IMR-90 (cell line): ENCODE results near the gene AVPR2. TPM values are rescaled to one million over a fixed set of nuclear protein-coding genes. Genes with fewer than 3 reads are reported as not detected.

Experiments
- ATAC-seq: fragments of 200-7000 bp; cut with Tn5 transposase; 2 replicates; pipeline ENCODE4 v1.9.1; 2020; ENCODE audit warnings: low read depth, mild to moderate bottlenecking, moderate library complexity
- BruUV-seq: library from RNA; stranded (reverse); fragments of 400-500 nt; replicated peaks from 2 replicates; lab custom pipeline; 2021; lab: Mats Ljungman, UMichigan
- CTCF ChIA-PET: fragments of 300-600 bp; formaldehyde crosslinking; extraction: SDS; loops from one replicate; lab custom pipeline; 2021; ENCODE audit warnings: antibody characterized with exemption; lab: Yijun Ruan, JAX
- POLR2A ChIA-PET: fragments of 300-600 bp; sonication (Branson Sonifier 250); formaldehyde crosslinking; loops from one replicate; lab custom pipeline; 2022; ENCODE audit warnings: antibody characterized with exemption; ENCODE audit not compliant: unreplicated experiment; lab: Charles Lee
- DNase-seq: peaks from one replicate; pipeline ENCODE4 v3.0.0; 2013
- H2AFZ ChIP-seq: replicated peaks from 2 replicates; pipeline ENCODE3; 2013; ENCODE audit warnings: low read length, mild to moderate bottlenecking; ENCODE audit not compliant: poor library complexity
- H2AK5ac ChIP-seq: 2 replicates; pipeline ENCODE4 v1.6.1; 2013; ENCODE audit warnings: low read depth, low read length, inconsistent platforms
- H2AK9ac ChIP-seq: replicated peaks from 2 replicates; pipeline ENCODE3; 2013; ENCODE audit warnings: mild to moderate bottlenecking, low read depth, low read length, moderate library complexity; ENCODE audit not compliant: poor library complexity
- H2BK120ac ChIP-seq: 2 replicates; pipeline ENCODE4 v1.6.1; 2013; ENCODE audit warnings: low read depth, low read length, inconsistent platforms
- H2BK15ac ChIP-seq: 3 replicates; pipeline ENCODE4 v1.6.1; 2013; ENCODE audit warnings: low read depth, low read length, inconsistent platforms
- H2BK20ac ChIP-seq: 2 replicates; pipeline ENCODE4 v1.6.1; 2013; ENCODE audit warnings: low read depth, mild to moderate bottlenecking, inconsistent platforms, low read length, moderate library complexity
- H2BK5ac ChIP-seq: 2 replicates; pipeline ENCODE4 v1.6.1; 2013; ENCODE audit warnings: mild to moderate bottlenecking, low read depth, low read length, inconsistent platforms; ENCODE audit not compliant: poor library complexity, severe bottlenecking
- H3K14ac ChIP-seq: replicated peaks from 2 replicates; pipeline ENCODE4 v1.6.1; 2013; ENCODE audit warnings: low read depth, low read length, inconsistent platforms
- H3K18ac ChIP-seq: 2 replicates; pipeline ENCODE4 v1.6.1; 2013; ENCODE audit warnings: low read depth, low read length, control low read depth
- H3K23ac ChIP-seq: 2 replicates; pipeline ENCODE4 v1.6.1; 2013; ENCODE audit warnings: low read depth, low read length, inconsistent platforms
- H3K27ac ChIP-seq: 2 replicates; pipeline ENCODE4 v1.5.1; 2013; ENCODE audit warnings: mild to moderate bottlenecking, control low read depth, low read length; ENCODE audit not compliant: insufficient read depth
- H3K27me3 ChIP-seq: 2 replicates; pipeline ENCODE4 v1.6.1; 2013; ENCODE audit warnings: low read length; ENCODE audit not compliant: control insufficient read depth, insufficient read depth
- H3K36me3 ChIP-seq: 2 replicates; pipeline ENCODE4 v1.6.1; 2013; ENCODE audit warnings: low read length, mixed read lengths; ENCODE audit not compliant: control insufficient read depth, insufficient read depth
- H3K4ac ChIP-seq: 2 replicates; pipeline ENCODE4 v1.6.1; 2013; ENCODE audit warnings: low read depth, low read length, inconsistent platforms
- H3K4me1 ChIP-seq: 2 replicates; pipeline ENCODE4 v1.6.1; 2013; ENCODE audit warnings: low read length, mixed read lengths; ENCODE audit not compliant: control insufficient read depth, insufficient read depth
- H3K4me2 ChIP-seq: 2 replicates; pipeline ENCODE4 v1.6.1; 2013; ENCODE audit warnings: low read depth, mild to moderate bottlenecking, control low read depth, low read length, moderate library complexity
- H3K4me3 ChIP-seq: 2 replicates; pipeline ENCODE4 v1.5.1; 2013; ENCODE audit warnings: low read depth, mild to moderate bottlenecking, control low read depth, low read length, moderate library complexity; ENCODE audit not compliant: insufficient read depth
- H3K56ac ChIP-seq: 2 replicates; pipeline ENCODE4 v1.6.1; 2013; ENCODE audit warnings: low read length, inconsistent platforms; ENCODE audit not compliant: insufficient read depth; ENCODE audit errors: extremely low read depth
- H3K79me1 ChIP-seq, 2 experiments: 2 replicates each; pipeline ENCODE4 v1.6.1; 2013; ENCODE audit warnings: low read length in 2 of 2, inconsistent platforms in 1 of 2, low read depth in 1 of 2
- H3K9ac ChIP-seq: 2 replicates; pipeline ENCODE4 v1.6.1; 2013; ENCODE audit warnings: low read depth, low read length, control low read depth
- H3K9me1 ChIP-seq: 2 replicates; pipeline ENCODE4 v1.6.1; 2013; ENCODE audit warnings: low read length, inconsistent platforms; ENCODE audit not compliant: insufficient read depth
- H3K9me3 ChIP-seq: 2 replicates; pipeline ENCODE4 v1.6.1; 2013; ENCODE audit warnings: low read length; ENCODE audit not compliant: control insufficient read depth, insufficient read depth
- H4K20me1 ChIP-seq: 2 replicates; pipeline ENCODE4 v1.6.1; 2013; ENCODE audit warnings: low read length, inconsistent platforms; ENCODE audit not compliant: insufficient read depth
- H4K5ac ChIP-seq: 2 replicates; pipeline ENCODE4 v1.6.1; 2013; ENCODE audit warnings: mild to moderate bottlenecking, low read depth, low read length, control low read depth
- H4K8ac ChIP-seq, 2 experiments: 2 replicates each; pipeline ENCODE4 v1.6.1; 2013; ENCODE audit warnings: low read depth in 2 of 2, low read length in 2 of 2, control low read depth in 1 of 2, inconsistent platforms in 1 of 2
- H4K91ac ChIP-seq: 2 replicates; pipeline ENCODE4 v1.6.1; 2013; ENCODE audit warnings: low read depth, low read length, inconsistent platforms; ENCODE audit not compliant: insufficient read depth
- CEBPB ChIP-seq: IDR thresholded peaks from 2 replicates; pipeline ENCODE4 v1.6.1; 2012; ENCODE audit warnings: low read depth, low read length, improper control_type of control experiment
- CHD1 ChIP-seq: IDR thresholded peaks from 2 replicates; pipeline ENCODE4 v1.6.1; 2012; ENCODE audit warnings: low read depth, low read length, improper control_type of control experiment
- CTCF ChIP-seq: conservative IDR thresholded peaks from 2 replicates; pipeline ENCODE4 v1.5.1; 2012; ENCODE audit warnings: mild to moderate bottlenecking, low read depth, low read length, improper control_type of control experiment
- MXI1 ChIP-seq: IDR thresholded peaks from 2 replicates; pipeline ENCODE4 v1.6.1; 2012; ENCODE audit warnings: low read depth, mild to moderate bottlenecking, low read length, moderate library complexity, borderline replicate concordance
- NFE2L2 ChIP-seq: fragments of 150-350 bp; IDR thresholded peaks from 2 replicates; pipeline ENCODE4 v1.6.1; 2016; ENCODE audit warnings: low read depth, mild to moderate bottlenecking, low read length
- POLR2A ChIP-seq: IDR thresholded peaks from 2 replicates; pipeline ENCODE4 v1.6.1; 2012; ENCODE audit warnings: mild to moderate bottlenecking, low read depth, low read length
- RFX5 ChIP-seq: IDR thresholded peaks from 2 replicates; pipeline ENCODE4 v1.8.0; 2012; ENCODE audit warnings: low read depth, mild to moderate bottlenecking, low read length, moderate library complexity
- WGBS, 2 experiments: methylation state at CpG; one replicate each; pipeline versions ENCODE4 v1.1.5 to v1.1.7; 2013; ENCODE audit warnings: missing lambda C conversion rate in 2 of 2; ENCODE audit not compliant: insufficient read length in 1 of 2; ENCODE audit errors: extremely low coverage in 2 of 2; 5-methylcytosine and 5-hydroxymethylcytosine counted together
- dilution Hi-C: fragments of 300-500 bp; cut with HindIII; formaldehyde crosslinking; loops from one replicate; pipeline ENCODE4 v1.14.3; 2018; ENCODE audit warnings: low sequenced_read_pairs; ENCODE audit not compliant: unreplicated experiment
- in situ Hi-C: fragments of 300-500 bp; cut with MboI; formaldehyde crosslinking; loops from 3 replicates; pipeline ENCODE4 v1.14.3; 2019; ENCODE audit warnings: low sequenced_read_pairs, inconsistent platforms, mixed read lengths
- intact Hi-C: fragments of 100-400 bp; cut with micrococcal nuclease; formaldehyde crosslinking; loops from 2 replicates; pipeline ENCODE4 v1.10.0; 2022
- polyA plus RNA-seq, 3 experiments: library from polyadenylated mRNA; depleted of rRNA; stranded (reverse); fragments of >200 nt; gene quantifications; 2 replicates each; pipeline ENCODE4 v1.2.3, GENCODE V29; 2012; ENCODE audit warnings: low replicate concordance in 1 of 3
- total RNA-seq: library from RNA; depleted of rRNA; stranded (reverse); fragments of >200 nt; gene quantifications from 2 replicates; pipeline ENCODE4 v1.2.3, GENCODE V29; 2012
- TF ChIP-seq, protein P1 (sequence below): fragments of 150-350 bp; IDR thresholded peaks from 2 replicates; pipeline ENCODE4 v1.6.1; 2016; ENCODE audit warnings: low read depth, mild to moderate bottlenecking, low read length, moderate library complexity, borderline replicate concordance

AVPR2 gene
- total and polyA plus RNA-seq, 2 of the 4 experiments (the other 2 are of a cell fraction): not detected

DNA sequence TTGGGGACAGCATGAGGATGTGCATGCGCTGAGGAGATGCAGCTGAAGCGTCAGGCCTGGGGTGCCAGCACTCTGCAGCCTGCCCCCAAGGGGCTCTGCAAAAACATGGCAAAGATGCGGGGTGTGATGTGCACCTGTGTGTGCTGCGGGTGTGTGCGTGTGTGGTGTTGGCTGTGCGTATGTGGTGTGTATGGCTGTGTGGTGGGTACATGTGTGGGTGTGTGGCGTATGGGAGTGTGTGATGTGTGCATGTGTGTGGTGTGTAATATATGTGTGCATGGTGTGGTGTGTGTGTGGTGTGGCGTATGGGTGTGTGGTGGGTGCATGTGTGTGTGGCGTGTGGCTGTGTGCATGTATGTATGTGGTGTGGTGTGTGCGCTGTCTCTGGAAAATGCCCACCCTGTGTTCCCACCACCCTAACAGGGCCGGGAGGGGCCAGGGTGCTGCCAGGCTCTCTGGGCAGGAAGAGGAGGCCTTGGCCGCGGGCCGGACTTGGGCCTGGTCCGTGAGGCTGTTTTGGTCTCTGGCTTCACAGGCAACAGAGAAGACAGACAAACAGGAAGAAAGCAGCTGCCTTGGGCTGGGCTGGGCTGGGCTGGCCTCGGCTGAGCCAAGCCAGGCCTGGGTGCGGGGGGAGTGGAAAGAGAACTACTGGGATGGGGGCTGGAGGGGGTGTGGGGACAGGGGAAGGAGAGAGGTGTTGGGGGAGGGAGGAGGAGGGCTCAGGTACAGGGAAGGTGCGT is 1.1 kb upstream of the AVPR2 start:
- no peak overlapping the region for H3K4me3 ChIP-seq
- no peak overlapping the region for H3K18ac ChIP-seq
- dilution Hi-C loops (no loop called here), intact Hi-C loops (no loop called here), in situ Hi-C loops (loop anchor here (25.0 kb wide), 1 partner anchor 941 kb away; no protein-coding TSS in a partner anchor)
- POLR2A ChIA-PET: no interaction called here
- no peak overlapping the region for H4K5ac ChIP-seq
- H3K27me3 ChIP-seq: peaks cover 3% of the 10 kb centered on the region; the same call in 1 of the 2 replicates
- no peak overlapping the region for H2BK120ac ChIP-seq
- H3K23ac ChIP-seq: no peak overlapping the region
- no peaks in the 10 kb centered on the region for H3K36me3 ChIP-seq
- H3K56ac ChIP-seq: no peak overlapping the region
- no peak for DNase-seq
- no peak overlapping the region for H2BK15ac ChIP-seq
- H2AFZ ChIP-seq: no peak overlapping the region
- no peak overlapping the region for H4K91ac ChIP-seq
- ATAC-seq: no peak
- CTCF ChIA-PET: no interaction called here
- no peak overlapping the region for H2AK9ac ChIP-seq
- no peaks in the 10 kb centered on the region; the same call in 1 of the 2 replicates for H4K20me1 ChIP-seq
- peaks cover 4% of the 10 kb centered on the region for H3K9me1 ChIP-seq
- WGBS, 2 experiments: 77% methylated on average over 5 of the region's 18 CpGs; no CpG with 5 or more reads in 1 of the 2 experiments
- no peak for TF ChIP-seq CEBPB
- no peak for TF ChIP-seq NFE2L2
- no peak for TF ChIP-seq MXI1
- no peak for TF ChIP-seq POLR2A
- no peak for TF ChIP-seq CHD1
- no peak for TF ChIP-seq CTCF
- TF ChIP-seq RFX5: no peak
- TF ChIP-seq, protein P1, sequence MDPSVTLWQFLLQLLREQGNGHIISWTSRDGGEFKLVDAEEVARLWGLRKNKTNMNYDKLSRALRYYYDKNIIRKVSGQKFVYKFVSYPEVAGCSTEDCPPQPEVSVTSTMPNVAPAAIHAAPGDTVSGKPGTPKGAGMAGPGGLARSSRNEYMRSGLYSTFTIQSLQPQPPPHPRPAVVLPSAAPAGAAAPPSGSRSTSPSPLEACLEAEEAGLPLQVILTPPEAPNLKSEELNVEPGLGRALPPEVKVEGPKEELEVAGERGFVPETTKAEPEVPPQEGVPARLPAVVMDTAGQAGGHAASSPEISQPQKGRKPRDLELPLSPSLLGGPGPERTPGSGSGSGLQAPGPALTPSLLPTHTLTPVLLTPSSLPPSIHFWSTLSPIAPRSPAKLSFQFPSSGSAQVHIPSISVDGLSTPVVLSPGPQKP: no peak
- BruUV-seq: no TSS peak
- no peak overlapping the region for H4K8ac ChIP-seq
- H3K4me2 ChIP-seq: no peak overlapping the region
- no peaks in the 10 kb centered on the region; the same call in 1 of the 2 replicates for H3K9me3 ChIP-seq
- H2AK5ac ChIP-seq: peak overlapping the region; percentile 16; the same call in 1 of the 2 replicates
- H2BK20ac ChIP-seq: no peak overlapping the region
- no peaks in the 10 kb centered on the region for H3K79me1 ChIP-seq
- peaks cover 9% of the 10 kb centered on the region; the same call in 1 of the 2 replicates for H3K4me1 ChIP-seq
- no peak overlapping the region for H2BK5ac ChIP-seq
- no peak overlapping the region for H3K4ac ChIP-seq
- H3K27ac ChIP-seq: no peak overlapping the region
- no peak overlapping the region for H3K14ac ChIP-seq
- no peak overlapping the region for H3K9ac ChIP-seq
